K562 (cell line): ENCODE measurements around the gene ZSCAN22. TPM values are rescaled to one million over a fixed set of nuclear protein-coding genes. Genes with fewer than 3 reads are reported as not detected.

Source experiments
- ATAC-seq: fragments of 200-7000 bp; cut with Tn5 transposase; 3 replicates; pipeline ENCODE4 v1.9.1; 2020; ENCODE audit warnings: moderate library complexity
- Bru-seq: library from RNA; stranded (reverse); fragments of 400-500 nt; gene quantifications from one replicate; lab custom pipeline; 2021; lab: Mats Ljungman, UMichigan
- BruChase-seq, 2 experiments: library from RNA; stranded (reverse); fragments of 400-500 nt; gene quantifications; one replicate each; lab custom pipeline; 2021; lab: Mats Ljungman, UMichigan
- BruUV-seq: library from RNA; stranded (reverse); fragments of 400-500 nt; replicated peaks from 2 replicates; lab custom pipeline; 2021; lab: Mats Ljungman, UMichigan
- CTCF ChIA-PET: fragments of 300-600 bp; formaldehyde crosslinking; extraction: SDS; loops from one replicate; lab custom pipeline; 2021; ENCODE audit warnings: low intra/inter-chr PET ratio; lab: Yijun Ruan, JAX
- POLR2A ChIA-PET: fragments of 300-600, 350-650 bp; sonication (Branson Sonifier 250); formaldehyde crosslinking; extraction: SDS; loops from one replicate; lab custom pipeline; 2021; ENCODE audit warnings: antibody characterized with exemption, inconsistent platforms; lab: Yijun Ruan, JAX
- DNase-seq, 4 experiments: peaks; one replicate each; pipeline versions ENCODE4 v3.0.0 to v3.0.0-alpha.2; 2011 to 2018; ENCODE audit warnings: low spot score in 3 of 4, mixed read lengths in 3 of 4; ENCODE audit errors: extremely low read depth in 1 of 4
- FAIRE-seq: peaks from 2 replicates; lab custom pipeline; 2011; peaks lifted over from hg19 to GRCh38; lab: Jason Lieb, UNC
- H2AFZ ChIP-seq: 2 replicates; pipeline ENCODE4 v1.6.0; 2011; ENCODE audit warnings: low read depth, low read length, control low read depth, inconsistent platforms
- H3K27ac ChIP-seq: fragments of 200-600 bp; 3 replicates; pipeline ENCODE4 v1.8.0; 2011; ENCODE audit warnings: low read depth, mild to moderate bottlenecking, control low read depth, inconsistent platforms, low read length, moderate library complexity, mixed read lengths; ENCODE audit errors: extremely low read depth
- H3K27me3 ChIP-seq, 2 experiments: fragments of 300-600 bp in 1 of 2; 2 replicates in 1 of 2; 3 replicates in 1 of 2; pipeline versions ENCODE4 v1.6.0 to v1.8.0; 2011; ENCODE audit warnings: inconsistent platforms in 2 of 2, low read length in 2 of 2, mild to moderate bottlenecking in 1 of 2, mixed read lengths in 1 of 2, moderate library complexity in 1 of 2; ENCODE audit not compliant: control insufficient read depth in 2 of 2, insufficient read depth in 2 of 2
- H3K36me3 ChIP-seq: fragments of 300-600 bp; 3 replicates; pipeline ENCODE4 v1.8.0; 2011; ENCODE audit warnings: mild to moderate bottlenecking, low read length, inconsistent platforms; ENCODE audit not compliant: control insufficient read depth, insufficient read depth
- H3K4me1 ChIP-seq, 2 experiments: fragments of 200-600 bp in 1 of 2; replicated peaks in 1 of 2; 2 replicates in 1 of 2; 3 replicates in 1 of 2; pipeline versions ENCODE4 v1.5.1 to v1.8.0; 2011; ENCODE audit warnings: inconsistent platforms in 2 of 2, low read length in 2 of 2, mild to moderate bottlenecking in 1 of 2, mixed read lengths in 1 of 2, moderate library complexity in 1 of 2; ENCODE audit not compliant: control insufficient read depth in 2 of 2, insufficient read depth in 2 of 2
- H3K4me2 ChIP-seq: 2 replicates; pipeline ENCODE4 v1.6.1; 2011; ENCODE audit warnings: low read length, control low read depth, inconsistent platforms, mixed read lengths; ENCODE audit not compliant: insufficient read depth
- H3K4me3 ChIP-seq: fragments of 200-600 bp; sonication (generic), shearing (Covaris generic); 2 replicates; pipeline ENCODE4 v1.5.1; 2016; ENCODE audit warnings: control low read depth, inconsistent platforms
- H3K79me2 ChIP-seq: fragments of 200-600 bp; 3 replicates; pipeline ENCODE4 v1.8.0; 2011; ENCODE audit warnings: low read length, inconsistent platforms; ENCODE audit not compliant: control insufficient read depth, insufficient read depth
- H3K9ac ChIP-seq, 2 experiments: 2 replicates each; pipeline versions ENCODE4 v1.6.0 to v1.6.1; 2011; ENCODE audit warnings: low read depth in 2 of 2, low read length in 2 of 2, control low read depth in 1 of 2, inconsistent platforms in 1 of 2, mild to moderate bottlenecking in 1 of 2, mixed read lengths in 1 of 2; ENCODE audit not compliant: insufficient read depth in 1 of 2
- H3K9me1 ChIP-seq: one replicate; pipeline ENCODE4 v1.6.0; 2011; ENCODE audit warnings: inconsistent platforms, mild to moderate bottlenecking, low read length, moderate library complexity; ENCODE audit not compliant: control insufficient read depth, insufficient read depth
- H3K9me3 ChIP-seq: replicated peaks from 2 replicates; pipeline ENCODE4 v1.5.1; 2011; ENCODE audit warnings: low read depth, low read length, inconsistent platforms; ENCODE audit not compliant: control insufficient read depth, insufficient read depth
- H4K20me1 ChIP-seq: replicated peaks from 2 replicates; pipeline ENCODE4 v1.6.1; 2011; ENCODE audit warnings: low read length, inconsistent platforms, mixed read lengths; ENCODE audit not compliant: control insufficient read depth, insufficient read depth
- DMBX1 ChIP-seq: fragments of 250-450 bp; sonication (Bioruptor Pico); IDR thresholded peaks from 2 replicates; pipeline ENCODE4 v1.8.0; 2022; ENCODE audit warnings: inconsistent platforms, mild to moderate bottlenecking, moderate library complexity, borderline replicate concordance
- HCFC1 ChIP-seq: IDR thresholded peaks from 2 replicates; pipeline ENCODE4 v1.6.1; 2012; ENCODE audit warnings: low read depth, low read length, improper control_type of control experiment
- MIER1 ChIP-seq: fragments of 450-650 bp; IDR thresholded peaks from 2 replicates; pipeline ENCODE4 v1.6.1; 2016; ENCODE audit warnings: antibody characterized with exemption, mild to moderate bottlenecking, low read depth
- PHTF2 ChIP-seq: fragments of 250-450 bp; sonication (Bioruptor Pico); IDR thresholded peaks from 2 replicates; pipeline ENCODE4 v1.5.0; 2021; ENCODE audit warnings: mild to moderate bottlenecking
- TAF9B ChIP-seq: fragments of 450-650 bp; IDR thresholded peaks from 2 replicates; pipeline ENCODE4 v1.6.1; 2018; ENCODE audit warnings: mild to moderate bottlenecking; ENCODE audit not compliant: partially characterized antibody
- TRIM25 ChIP-seq: fragments of 450-650 bp; IDR thresholded peaks from 2 replicates; pipeline ENCODE4 v1.7.0; 2016; ENCODE audit warnings: borderline replicate concordance
- TSC22D4 ChIP-seq: fragments of 450-650 bp; IDR thresholded peaks from 2 replicates; pipeline ENCODE4 v1.6.1; 2016; ENCODE audit warnings: missing genetic modification characterization, missing biosample characterization, control low read depth
- ZFPM2 ChIP-seq: fragments of 250-450 bp; sonication (Bioruptor Pico); IDR thresholded peaks from 2 replicates; pipeline ENCODE4 v1.5.1; 2022; ENCODE audit warnings: mild to moderate bottlenecking
- ZNF124 ChIP-seq: sonication (generic); formaldehyde crosslinking; IDR thresholded peaks from 2 replicates; pipeline ENCODE4 v1.8.1; 2022; ENCODE audit warnings: missing genetic modification reagents
- ZNF707 ChIP-seq: fragments of 250-450 bp; sonication (Bioruptor Pico); conservative IDR thresholded peaks from 2 replicates; pipeline ENCODE4 v1.8.0; 2022; ENCODE audit warnings: inconsistent platforms, mild to moderate bottlenecking, moderate library complexity
- WGBS: fragments of 100-300 bp; shearing (Covaris generic); methylation state at CpG from one replicate; pipeline ENCODE4 v1.1.6; 2016; ENCODE audit warnings: low coverage, mixed read lengths; ENCODE audit not compliant: insufficient coverage; ENCODE audit errors: missing lambda C conversion rate; 5-methylcytosine and 5-hydroxymethylcytosine counted together
- in situ Hi-C: fragments of 300-500 bp; cut with MboI; formaldehyde crosslinking; loops from 4 replicates; pipeline ENCODE4 v1.15.0; 2018; ENCODE audit warnings: inconsistent platforms, mixed read lengths
- intact Hi-C: fragments of 100-400 bp; cut with micrococcal nuclease; formaldehyde crosslinking; loops from 2 replicates; pipeline ENCODE4 v1.14.2; 2022
- long read RNA-seq, 3 experiments: library from polyadenylated mRNA in 2 of 3; library from RNA in 1 of 3; unstranded in 2 of 3; stranded (forward) in 1 of 3; transcript quantifications; one replicate each; pipeline ENCODE4 v2.0.0, GENCODE V29; 2019 to 2022
- polyA minus RNA-seq, 3 experiments: library from RNA; depleted of rRNA, polyadenylated mRNA; stranded (reverse); fragments of >200 nt; gene quantifications; 2 replicates each; pipeline ENCODE4 v1.2.3, GENCODE V29; 2011
- polyA plus RNA-seq, 8 experiments: library from polyadenylated mRNA; depleted of rRNA in 4 of 8; stranded (reverse) in 5 of 8; unstranded in 3 of 8; fragments of >200 nt; fragmentation: Nextera tagmentation in 2 of 8; fragmentation: Illumina TruSeq in 1 of 8; extraction: Ambion mirVana in 2 of 8; extraction: Trizol in 1 of 8; gene quantifications; 2 replicates each; pipeline versions ENCODE4 v1.2.1 to v1.2.3, GENCODE V29; 2011 to 2014; ENCODE audit warnings: inconsistent platforms in 1 of 8, missing spikeins in 1 of 8
- total RNA-seq, 7 experiments: library from RNA; depleted of rRNA in 6 of 7; stranded (reverse); fragments of >200 nt in 6 of 7; fragmentation: Illumina TruSeq in 2 of 7; extraction: Trizol in 2 of 7; gene quantifications; 2 replicates each; pipeline versions ENCODE4 v1.2.1 to v1.2.3, GENCODE V29; 2011 to 2021; ENCODE audit warnings: low replicate concordance in 1 of 7
- TF ChIP-seq, protein P1 (sequence below), 2 experiments: IDR thresholded peaks in 1 of 2; conservative IDR thresholded peaks in 1 of 2; 2 replicates each; pipeline ENCODE4 v1.6.1; 2016; ENCODE audit warnings: low read depth in 2 of 2, mild to moderate bottlenecking in 1 of 2, missing compliant biosample characterization in 1 of 2, missing genetic modification characterization in 1 of 2, moderate library complexity in 1 of 2

The ZSCAN22 gene
- 8.8 and 18.4 TPM in 2 replicates for total RNA-seq (2011; cell fraction: chromatin; rRNA removed; ENCODE audit: low replicate concordance)
- total RNA-seq (2011; cell fraction: nucleolus; rRNA removed) = 11.1 and 14.3 TPM in 2 replicates
- 13.6 and 15.6 TPM in 2 replicates for total RNA-seq (2011; cell fraction: nucleoplasm; rRNA removed)
- 2.6 and 3.0 TPM in 2 replicates for total RNA-seq (2014; rRNA removed)
- total RNA-seq (2014; rRNA removed; fragmentation: Illumina TruSeq; extraction: Trizol) = 3.0 and 3.1 TPM in 2 replicates
- total RNA-seq (2015; rRNA removed; fragmentation: Illumina TruSeq; extraction: Trizol) = 4.0 and 4.1 TPM in 2 replicates
- total RNA-seq (2021) = 5.3 and 5.4 TPM in 2 replicates
- polyA plus RNA-seq (2011; rRNA removed) = 4.8 and 5.7 TPM in 2 replicates
- polyA plus RNA-seq (2011; cell fraction: cytosol; rRNA removed) = 6.2 TPM in 2 replicates
- polyA plus RNA-seq (2011; cell fraction: nucleus; rRNA removed) = 5.1 and 5.3 TPM in 2 replicates
- 1.8 and 2.5 TPM in 2 replicates for polyA plus RNA-seq (2012)
- polyA plus RNA-seq (2014; fragmentation: Illumina TruSeq; extraction: Trizol) = 3.0 and 3.2 TPM in 2 replicates
- polyA plus RNA-seq (2014; fragmentation: Nextera tagmentation; extraction: Ambion mirVana) = 1 to 10 TPM in 1 of 2 experiments, under 1 TPM in 1; 0.98 to 1.9 TPM
- 2.5 and 2.7 TPM in 2 replicates for polyA plus RNA-seq (2014; rRNA removed)
- polyA minus RNA-seq (2011; rRNA and poly(A)+ RNA removed) = 8.5 and 10.1 TPM in 2 replicates
- 3.3 and 4.2 TPM in 2 replicates for polyA minus RNA-seq (2011; cell fraction: cytosol; rRNA and poly(A)+ RNA removed)
- polyA minus RNA-seq (2011; cell fraction: nucleus; rRNA and poly(A)+ RNA removed) = 4.4 and 6.1 TPM in 2 replicates
- Bru-seq, nascent RNA = percentile 64 among the genes with signal in this experiment
- BruChase-seq, experiment 1, labeled RNA remaining after a 2-hour chase = percentile 64 among the genes with signal in this experiment
- BruChase-seq, experiment 2, labeled RNA remaining after a 6-hour chase = percentile 60 among the genes with signal in this experiment
- long read RNA-seq, experiment 1, partial matches to known transcripts = 0 of 26 reads
- long read RNA-seq, experiment 1, other reads (novel, unspliced or antisense) = 26 of 26 reads
- long read RNA-seq, experiment 2, partial matches to known transcripts = 2 of 4 reads
- long read RNA-seq, experiment 2, other reads (novel, unspliced or antisense) = 2 of 4 reads
- long read RNA-seq, experiment 3, partial matches to known transcripts = 0 of 1 reads
- long read RNA-seq, experiment 3, other reads (novel, unspliced or antisense) = 1 of 1 reads

DNA sequence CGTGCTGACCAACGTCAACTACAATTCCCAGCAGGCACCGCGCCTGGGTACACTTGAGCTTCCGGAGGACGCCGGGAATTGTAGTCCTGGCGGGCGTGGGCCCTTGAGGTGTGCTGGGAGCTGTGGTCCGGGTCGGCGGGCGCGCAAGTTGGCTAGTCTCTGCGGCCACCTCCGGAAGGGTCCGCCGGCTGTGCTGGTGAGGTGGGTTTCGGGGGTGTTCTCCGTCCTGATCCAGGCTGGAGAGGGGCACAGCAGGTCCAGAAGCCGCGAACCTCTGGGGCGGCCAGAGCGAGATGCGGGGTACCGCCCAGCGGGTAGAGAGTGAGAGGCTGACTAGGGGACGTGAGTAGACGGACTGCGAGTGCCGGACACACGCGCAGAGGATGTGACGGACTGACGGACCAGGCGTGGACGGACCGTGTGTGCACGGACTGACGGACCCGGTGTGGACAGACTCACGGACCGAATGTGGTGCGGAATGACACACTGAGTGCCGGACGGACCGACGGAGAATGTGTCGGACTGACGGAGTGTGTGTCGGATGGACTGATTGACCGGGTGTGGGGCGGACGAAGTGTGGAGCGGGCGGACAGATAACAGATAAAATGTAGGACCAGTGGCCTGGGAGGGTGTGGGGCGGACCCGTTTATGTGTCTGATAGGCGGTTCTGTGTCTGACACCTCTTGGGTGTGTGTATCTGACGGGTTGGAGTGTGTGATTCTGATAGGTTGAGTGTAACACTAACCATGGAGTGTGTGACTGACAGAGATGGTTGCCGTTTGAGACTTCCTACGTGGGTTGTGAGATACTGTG is at the start of gene ZSCAN22:
Gene ZSCAN22 (plus strand): TSS at position 81 of the 813 bp plus-strand sequence. CDS start 7,809 bp downstream, outside the sequence.
- Histone ChIP-seq H3K4me1 (peaks cover 20 to 25% of the 10 kb centered on the region in 2 experiments; a peak in 4 of 5 replicates), H3K9ac (peak within 1 kb of the TSS; percentile 92 to 96), H3K4me2 (peak within 1 kb of the TSS; percentile 100), H3K27me3 (no peaks in the 10 kb centered on the region), H3K36me3 (no peaks in the 10 kb centered on the region; the same call in 2 of the 3 replicates), H4K20me1 (peaks cover 4% of the 10 kb centered on the region; the same call in 1 of the 2 replicates), H3K9me1 (peaks cover 2% of the 10 kb centered on the region), H2AFZ (peak within 1 kb of the TSS; percentile 99), H3K4me3 (peak within 1 kb of the TSS; percentile 98), H3K9me3 (no peaks in the 10 kb centered on the region), H3K27ac (peak within 1 kb of the TSS; percentile 94), H3K79me2 (peaks cover 49% of the 10 kb centered on the region)
- 2% methylated on average over 54 of the region's 62 CpGs for WGBS
- ChIA-PET CTCF (no interaction called here), POLR2A (interaction anchor here (0.6 to 2.2 kb wide), 10 partner anchors 10 to 232 kb away, joined by 3 to 15 read pairs (median 6); partner anchors contain the start of genes RPS5 and ZBTB45)
- DNase-seq (peak; percentile 89 to 98 (median 92)), ATAC-seq (peak; percentile 95), FAIRE-seq (peak; percentile 93)
- in situ Hi-C loops (no loop called here), intact Hi-C loops (loop anchor here (1.0 to 5.0 kb wide), 7 partner anchors 22 to 192 kb away; partner anchors contain the start of genes ERVK3-1, ZBTB45, ZNF274 and ZNF446)
- BruUV-seq = TSS peak; percentile 59
- TF ChIP-seq MIER1 (peak; percentile 84), TRIM25 (peak; percentile 31; the same call in 1 of the 2 replicates), TAF9B (peak; percentile 81), TSC22D4 (tag) (no peak), ZNF124 (CRISPR knock-in tag) (no peak), DMBX1 (no peak; the same call in 1 of the 2 replicates), ZNF707 (CRISPR knock-in tag) (no peak), ZFPM2 (CRISPR knock-in tag) (no peak), PHTF2 (no peak), HCFC1 (peak; percentile 93)
- TF ChIP-seq, protein P1, sequence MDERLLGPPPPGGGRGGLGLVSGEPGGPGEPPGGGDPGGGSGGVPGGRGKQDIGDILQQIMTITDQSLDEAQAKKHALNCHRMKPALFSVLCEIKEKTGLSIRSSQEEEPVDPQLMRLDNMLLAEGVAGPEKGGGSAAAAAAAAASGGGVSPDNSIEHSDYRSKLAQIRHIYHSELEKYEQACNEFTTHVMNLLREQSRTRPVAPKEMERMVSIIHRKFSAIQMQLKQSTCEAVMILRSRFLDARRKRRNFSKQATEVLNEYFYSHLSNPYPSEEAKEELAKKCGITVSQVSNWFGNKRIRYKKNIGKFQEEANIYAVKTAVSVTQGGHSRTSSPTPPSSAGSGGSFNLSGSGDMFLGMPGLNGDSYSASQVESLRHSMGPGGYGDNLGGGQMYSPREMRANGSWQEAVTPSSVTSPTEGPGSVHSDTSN (CRISPR knock-in tag; IDR thresholded peaks at IDR 0.05; ENCODE audit: low read depth) = no peak
- TF ChIP-seq, protein P1 (tag; conservative IDR thresholded peaks at IDR 0.05; ENCODE audit: low read depth) = peak; percentile 21; the same call in 1 of the 2 replicates
